ENCODE data around the gene IPP.
"Not testable (repeated sequence)": the region's sequence is repeated elsewhere in the genome, so short reads cannot be mapped to it uniquely, and the experiment has no call there.

Gene IPP

DNA sequence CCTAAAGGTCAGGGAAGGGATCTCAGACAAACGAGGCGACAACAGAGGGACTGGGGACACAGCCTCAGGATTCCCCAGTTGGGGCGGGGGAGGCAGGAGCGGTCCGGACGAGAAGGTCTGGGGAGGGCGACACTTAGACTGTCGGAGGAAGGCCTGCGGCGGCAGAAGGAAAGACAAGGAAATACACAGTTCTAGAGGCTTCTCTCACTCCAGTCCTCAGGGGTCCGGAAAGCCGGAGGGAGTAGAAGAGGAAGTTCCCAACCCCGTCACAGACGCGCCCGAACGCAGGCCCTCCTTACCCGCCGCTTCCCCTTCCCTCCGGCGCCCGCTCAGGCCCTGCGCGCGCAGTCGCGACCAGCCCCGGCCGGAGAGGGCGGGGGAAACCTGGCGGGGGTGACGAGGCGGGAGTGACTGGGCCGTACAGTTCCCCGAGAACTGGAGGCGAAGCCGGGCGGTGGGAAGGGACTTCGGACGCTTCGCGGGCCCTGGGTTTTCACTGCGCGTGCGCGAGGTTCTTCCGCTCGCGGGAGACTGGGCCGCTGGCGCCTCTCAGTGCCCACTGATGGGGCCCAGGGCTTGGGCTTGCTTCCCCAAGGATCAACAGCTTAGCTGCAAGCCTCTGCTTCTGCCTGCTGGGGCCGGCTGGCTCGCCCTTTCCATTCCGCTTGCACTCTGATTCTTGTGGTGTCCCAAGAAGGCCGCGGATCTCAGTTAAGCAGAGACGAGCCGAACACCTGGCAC lies at the start of gene IPP:
TSS of gene IPP (minus strand) at position 356 of the 741 bp plus-strand sequence. CDS start 4,242 bp downstream, outside the sequence.
- DNase-seq: peak; percentile 98

- no peak for DNase-seq
These were observed 46.5 kb upstream of the IPP start for GRCh38 chr1:45796946-45797345.

DNA sequence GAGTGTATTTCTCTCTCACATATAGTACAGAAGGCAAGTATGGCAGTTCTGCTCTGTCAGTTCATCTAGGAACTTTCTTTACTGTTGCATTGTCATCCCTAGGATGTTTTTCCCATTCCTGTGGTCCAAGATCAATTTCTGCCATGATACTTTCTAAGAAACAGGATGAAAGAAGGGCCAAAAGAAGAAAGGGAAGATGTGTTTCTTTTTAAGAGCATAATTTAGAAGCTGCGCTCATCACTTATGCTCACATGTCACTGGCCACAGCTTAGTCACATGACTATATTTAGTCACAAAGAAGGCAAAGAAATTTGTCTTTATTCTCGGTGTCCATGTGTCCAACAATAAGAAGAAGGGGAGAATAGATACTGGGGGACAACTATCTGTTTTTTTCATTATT lies 45.9 kb upstream of the IPP start:
- DNase-seq: no peak

GRCh38 chr1:45793942-45794604 lies 43.6 kb upstream of the IPP start:
- no peak for DNase-seq

DNA sequence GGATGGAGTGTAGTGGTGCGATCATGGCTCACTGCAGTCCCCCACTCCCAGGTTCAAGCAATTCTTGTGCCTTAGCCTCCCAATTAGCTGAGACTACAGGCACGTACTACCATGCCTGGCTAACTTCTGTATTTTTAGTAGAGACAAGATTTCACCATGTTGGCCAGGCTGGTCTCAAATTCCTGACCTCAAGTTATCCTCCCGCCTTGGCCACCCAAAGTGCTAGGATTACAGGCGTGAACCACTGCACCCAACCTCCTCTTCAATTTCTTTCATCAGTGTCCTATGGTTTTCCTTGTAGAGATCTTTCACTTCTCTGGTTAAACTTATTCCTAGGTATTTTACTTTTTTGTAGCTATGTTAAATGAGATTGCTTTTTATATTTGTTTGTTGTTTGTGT lies 42.3 kb upstream of the IPP start:
- DNase-seq: no peak

GRCh38 chr1:45789601-45790000 lies 39.1 kb upstream of the IPP start:
- no peak for DNase-seq

GRCh38 chr1:45787905-45788304 lies 37.5 kb upstream of the IPP start:
- DNase-seq: no peak

DNA sequence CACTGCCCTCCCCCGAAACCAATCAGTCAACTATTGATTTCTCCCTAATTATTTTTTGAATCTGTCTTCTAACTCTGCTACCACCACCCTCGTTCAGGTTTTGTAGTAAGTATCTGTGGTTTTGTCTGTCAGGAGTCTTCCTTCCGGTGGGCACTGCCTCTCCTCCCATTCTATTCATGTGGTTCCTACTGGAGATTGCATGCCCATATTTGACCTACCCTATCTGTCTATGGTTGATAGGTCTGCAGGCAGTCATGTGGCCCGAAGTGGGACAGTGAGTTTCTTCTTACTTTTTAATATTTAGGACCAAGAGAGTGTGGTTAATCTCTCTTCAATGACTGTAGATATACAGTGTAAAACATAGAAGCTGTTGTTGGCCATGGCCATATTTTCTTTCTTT lies 35.1 kb upstream of the IPP start:
- DNase-seq: no peak

- DNase-seq: no peak
These were observed 25.3 kb upstream of the IPP start for GRCh38 chr1:45775794-45776193.

GRCh38 chr1:45772971-45773370 lies 22.5 kb upstream of the IPP start:
- no peak for DNase-seq

GRCh38 chr1:45769261-45769932 lies 18.9 kb upstream of the IPP start:
- DNase-seq: no peak

GRCh38 chr1:45767035-45767434 lies 16.6 kb upstream of the IPP start:
- no peak for DNase-seq

DNA sequence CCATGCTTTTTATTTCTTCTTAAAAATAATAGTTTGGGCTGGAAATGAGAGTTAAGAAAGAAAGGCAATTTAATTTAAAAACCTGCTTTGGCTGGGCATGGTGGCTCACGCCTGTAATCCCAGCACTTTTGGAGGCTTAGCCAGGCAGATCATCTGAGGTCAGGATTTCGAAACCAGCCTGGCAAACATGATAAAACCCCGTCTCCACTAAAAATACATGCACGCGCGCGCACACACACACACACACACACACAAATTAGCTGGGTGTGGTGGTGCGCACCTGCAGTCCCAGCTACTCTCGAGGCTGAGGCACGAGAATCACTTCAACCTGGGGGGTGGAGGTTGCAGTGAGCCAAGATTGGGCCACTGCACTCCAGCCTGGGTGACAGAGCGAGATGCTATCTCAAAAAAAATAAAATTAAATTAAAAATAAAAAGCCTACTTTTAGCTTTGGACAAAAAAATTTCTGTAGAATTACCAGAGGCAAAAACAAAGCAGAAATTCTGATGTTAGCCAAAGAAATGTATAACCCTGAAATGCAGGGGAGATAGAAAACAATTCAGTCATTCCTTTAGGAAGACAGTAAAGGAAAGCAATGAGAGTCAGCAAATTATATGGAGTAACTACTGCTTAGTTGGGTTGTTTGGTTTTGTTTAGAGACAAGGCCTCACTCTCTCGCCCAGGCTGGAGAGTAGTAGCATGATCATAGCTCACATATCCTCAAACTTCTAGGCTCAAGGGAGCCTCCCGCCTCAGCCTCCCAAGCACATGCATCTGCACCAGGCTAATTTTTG lies 15.7 kb upstream of the IPP start:
- no peak for DNase-seq

GRCh38 chr1:45762291-45762690 lies 11.8 kb upstream of the IPP start:
- DNase-seq: no peak

DNA sequence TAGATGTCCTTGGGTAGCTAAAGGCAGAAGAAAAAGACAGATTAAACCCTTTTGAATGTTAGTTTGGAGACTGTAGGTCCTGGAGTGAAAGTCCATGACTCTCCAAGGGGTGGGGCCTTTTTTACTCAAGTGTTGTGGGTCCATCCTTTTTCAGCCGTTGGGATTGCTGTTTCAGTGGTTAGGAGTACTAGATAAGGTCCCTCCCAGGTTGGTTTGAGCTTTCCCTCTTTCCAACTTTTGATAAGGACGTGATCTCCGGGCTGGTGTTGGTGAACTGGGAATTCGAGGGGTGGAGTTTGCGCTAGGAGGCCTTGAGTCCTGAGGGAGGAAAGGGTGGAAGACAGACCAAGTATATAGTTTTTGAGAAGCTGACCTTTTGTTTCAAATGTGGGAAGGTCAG lies 5.2 kb upstream of the IPP start:
- DNase-seq: no peak

DNA sequence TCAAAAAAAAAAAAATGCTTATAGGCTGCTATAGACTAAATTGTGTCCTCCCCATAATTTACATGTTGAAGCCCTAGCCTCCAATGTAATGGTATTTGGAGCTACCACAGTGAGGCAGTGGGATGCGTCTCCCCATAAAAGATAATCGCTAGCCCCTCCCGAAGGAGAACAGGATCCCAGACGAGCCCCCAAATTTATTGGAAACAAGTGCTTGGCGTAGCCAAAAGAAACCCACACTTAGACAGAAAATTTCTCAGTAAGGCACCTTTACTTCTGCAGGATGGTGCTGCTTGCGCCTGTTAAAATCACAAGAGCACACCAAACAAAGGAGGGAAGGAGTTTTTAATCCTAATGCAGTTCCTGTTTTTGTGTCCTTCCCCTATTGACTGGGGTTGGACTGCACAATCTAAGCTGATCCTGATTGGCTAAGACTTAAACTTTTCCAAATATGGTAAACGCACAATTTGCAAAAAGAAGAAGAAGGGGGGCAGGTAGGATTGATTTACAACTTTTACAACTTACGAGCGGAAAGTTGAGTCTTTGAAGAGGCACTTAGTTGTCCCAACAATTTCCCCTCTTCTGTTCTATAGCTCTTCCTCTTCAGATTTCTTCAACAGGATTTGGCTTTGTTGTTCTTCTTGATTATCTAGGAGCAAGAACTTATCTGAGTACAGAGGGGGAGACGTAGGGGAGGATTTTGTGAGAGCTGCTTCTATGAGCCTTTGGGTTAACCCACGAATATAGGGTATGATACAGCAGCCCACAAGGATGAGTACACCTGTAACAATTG lies 3.0 kb upstream of the IPP start:
- no peak for DNase-seq

- no peak for DNase-seq
These were observed 2.1 kb upstream of the IPP start for GRCh38 chr1:45752441-45753052.

GRCh38 chr1:45752014-45752413 lies 1.6 kb upstream of the IPP start:
- DNase-seq: no peak

GRCh38 chr1:45751039-45751838 lies 786 bp upstream of the IPP start:
- DNase-seq: not testable (repeated sequence)

- DNase-seq: no peak
These were observed 3.5 kb downstream of the IPP start for GRCh38 chr1:45746922-45747321.

GRCh38 chr1:45739641-45740156 lies 10.8 kb downstream of the IPP start:
- not testable (repeated sequence) for DNase-seq
